ENCODE data around the gene MEP1A. TPM values are rescaled to one million over a fixed set of nuclear protein-coding genes. Genes with fewer than 3 reads are reported as not detected.

Gene MEP1A
- total RNA-seq, 4 donors from 2014 or later = 16.5 to 2,426 (median 830) TPM

DNA sequence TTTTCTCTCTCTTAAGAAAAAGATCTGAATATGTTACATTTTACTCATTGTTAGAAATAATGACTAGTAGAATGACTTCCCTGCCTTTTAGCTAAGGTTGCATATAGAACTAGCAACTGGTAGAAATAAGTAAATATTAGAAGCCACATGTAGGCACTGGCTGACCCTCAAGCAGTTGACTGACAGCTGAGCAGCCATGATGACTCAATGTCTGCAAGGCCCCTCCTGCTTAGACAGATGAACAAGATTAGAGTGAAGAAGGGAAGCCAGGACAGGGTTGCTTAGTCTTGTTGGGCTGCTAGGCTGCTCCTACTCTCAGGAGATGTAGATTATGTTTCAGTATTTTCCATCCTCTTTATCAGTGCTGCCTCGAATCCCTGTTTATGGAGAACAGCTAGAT, 6.5 kb downstream of the MEP1A start:
- H3K27me3 ChIP-seq = no peaks in the 10 kb centered on the region
- no peak overlapping the region for H3K4me3 ChIP-seq
- H3K27ac ChIP-seq = no peak overlapping the region
- no peak for DNase-seq
- no peaks in the 10 kb centered on the region for H3K9me3 ChIP-seq
- peaks cover 0 to 12% (median 0%) of the 10 kb centered on the region in 3 donors for H3K36me3 ChIP-seq
- TF ChIP-seq, protein P1, sequence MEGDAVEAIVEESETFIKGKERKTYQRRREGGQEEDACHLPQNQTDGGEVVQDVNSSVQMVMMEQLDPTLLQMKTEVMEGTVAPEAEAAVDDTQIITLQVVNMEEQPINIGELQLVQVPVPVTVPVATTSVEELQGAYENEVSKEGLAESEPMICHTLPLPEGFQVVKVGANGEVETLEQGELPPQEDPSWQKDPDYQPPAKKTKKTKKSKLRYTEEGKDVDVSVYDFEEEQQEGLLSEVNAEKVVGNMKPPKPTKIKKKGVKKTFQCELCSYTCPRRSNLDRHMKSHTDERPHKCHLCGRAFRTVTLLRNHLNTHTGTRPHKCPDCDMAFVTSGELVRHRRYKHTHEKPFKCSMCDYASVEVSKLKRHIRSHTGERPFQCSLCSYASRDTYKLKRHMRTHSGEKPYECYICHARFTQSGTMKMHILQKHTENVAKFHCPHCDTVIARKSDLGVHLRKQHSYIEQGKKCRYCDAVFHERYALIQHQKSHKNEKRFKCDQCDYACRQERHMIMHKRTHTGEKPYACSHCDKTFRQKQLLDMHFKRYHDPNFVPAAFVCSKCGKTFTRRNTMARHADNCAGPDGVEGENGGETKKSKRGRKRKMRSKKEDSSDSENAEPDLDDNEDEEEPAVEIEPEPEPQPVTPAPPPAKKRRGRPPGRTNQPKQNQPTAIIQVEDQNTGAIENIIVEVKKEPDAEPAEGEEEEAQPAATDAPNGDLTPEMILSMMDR (IDR thresholded peaks at IDR 0.05) = no peak
- TF ChIP-seq POLR2A (IDR thresholded peaks at IDR 0.05) = no peak
- no peaks in the 10 kb centered on the region for H3K4me1 ChIP-seq

- TF ChIP-seq, protein P1 (IDR thresholded peaks at IDR 0.05) = no peak
- TF ChIP-seq POLR2A (IDR thresholded peaks at IDR 0.05) = no peak
- no peak for DNase-seq
- Histone ChIP-seq H3K27me3 (no peaks in the 10 kb centered on the region), H3K36me3 (peaks cover 0 to 11% (median 0%) of the 10 kb centered on the region in 3 donors), H3K4me1 (no peaks in the 10 kb centered on the region), H3K9me3 (no peaks in the 10 kb centered on the region), H3K27ac (no peak overlapping the region), H3K4me3 (no peak overlapping the region)
Measured at GRCh38 chr6:46808806-46809205, 15.6 kb downstream of the MEP1A start.

DNA sequence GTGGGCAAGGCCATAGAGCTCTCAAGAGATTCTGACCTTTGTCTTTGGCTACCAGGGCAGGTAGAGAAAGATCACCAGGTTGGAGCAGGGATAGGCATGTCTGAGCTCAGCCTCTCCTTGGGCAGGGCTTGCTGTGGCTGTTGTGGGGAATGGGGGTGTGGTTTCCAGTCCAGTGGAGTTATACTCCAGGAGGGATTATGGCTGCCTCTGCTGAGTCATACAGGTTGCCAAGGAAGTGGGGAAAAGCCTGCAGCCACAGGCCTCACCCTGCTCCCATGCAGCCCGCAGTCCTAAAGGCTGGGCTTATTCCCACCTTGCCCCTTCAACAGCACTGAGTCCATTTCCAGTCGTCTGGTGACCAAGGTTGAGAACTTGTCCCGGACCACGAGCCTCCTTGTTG, 21.9 kb downstream of the MEP1A start:
- H3K27me3 ChIP-seq = no peaks in the 10 kb centered on the region
- H3K27ac ChIP-seq = peak overlapping the region in 2 of 4 donors; percentile 40 to 62
- H3K36me3 ChIP-seq = peaks cover 0 to 19% (median 0%) of the 10 kb centered on the region in 3 donors
- H3K9me3 ChIP-seq = no peaks in the 10 kb centered on the region
- no peak overlapping the region for H3K4me3 ChIP-seq
- DNase-seq = peak in 2 of 3 donors; percentile 72 to 80
- no peak for TF ChIP-seq POLR2A (IDR thresholded peaks at IDR 0.05)
- TF ChIP-seq, protein P1 (IDR thresholded peaks at IDR 0.05) = no peak
- peaks cover 0 to 7% (median 0%) of the 10 kb centered on the region in 4 donors for H3K4me1 ChIP-seq

DNA sequence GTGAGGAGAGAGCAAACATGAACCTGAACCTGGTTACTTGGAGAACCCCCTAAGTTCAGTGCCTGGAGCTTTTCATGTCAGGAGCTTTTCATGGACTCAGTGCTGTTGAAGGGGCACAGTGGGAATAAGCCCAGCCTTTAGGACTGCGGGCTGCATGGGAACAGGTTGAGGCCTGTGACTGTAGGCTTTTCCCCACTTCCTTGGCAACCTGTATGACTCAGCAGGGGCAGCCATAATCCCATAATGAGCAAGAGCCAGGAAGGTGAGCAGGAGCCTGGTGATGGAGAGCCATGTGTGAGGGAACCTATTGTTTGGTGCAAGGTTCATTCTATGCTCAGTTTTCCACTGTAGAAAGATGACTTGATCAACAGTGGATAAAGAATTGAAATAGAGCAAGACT, 23.4 kb downstream of the MEP1A start:
- Histone ChIP-seq H3K27me3 (no peaks in the 10 kb centered on the region), H3K9me3 (no peaks in the 10 kb centered on the region), H3K36me3 (peaks cover 0 to 11% (median 0%) of the 10 kb centered on the region in 3 donors), H3K4me3 (no peak overlapping the region), H3K4me1 (peaks cover 0 to 14% (median 0%) of the 10 kb centered on the region in 4 donors), H3K27ac (peak overlapping the region in 1 of 4 donors; percentile 16)
- no peak for DNase-seq
- TF ChIP-seq, protein P1 (IDR thresholded peaks at IDR 0.05) = no peak

DNA sequence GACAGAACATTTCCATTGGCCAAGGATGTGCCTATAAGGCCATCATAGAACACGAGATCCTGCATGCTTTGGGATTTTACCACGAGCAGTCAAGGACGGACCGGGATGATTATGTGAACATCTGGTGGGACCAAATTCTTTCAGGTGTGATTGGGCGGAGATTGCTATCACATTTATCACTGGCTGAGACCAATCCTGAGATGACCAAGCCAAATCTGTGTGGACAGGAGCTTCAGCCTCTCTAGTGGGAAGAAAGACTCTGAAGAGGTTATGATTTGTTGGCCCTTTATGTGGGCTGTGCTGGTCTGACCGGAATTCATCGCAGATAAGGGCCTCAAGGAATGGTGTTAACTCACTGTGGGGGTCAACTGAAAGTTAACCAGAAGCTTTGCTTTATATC, 26.4 kb downstream of the MEP1A start:
- Histone ChIP-seq H3K4me1 (peaks cover 0 to 22% (median 0%) of the 10 kb centered on the region in 4 donors), H3K27ac (peak overlapping the region in 2 of 4 donors; percentile 48 to 50), H3K27me3 (no peaks in the 10 kb centered on the region), H3K9me3 (no peaks in the 10 kb centered on the region), H3K4me3 (no peak overlapping the region), H3K36me3 (peaks cover 0 to 11% (median 0%) of the 10 kb centered on the region in 3 donors)
- no peak for DNase-seq
- TF ChIP-seq, protein P1 (IDR thresholded peaks at IDR 0.05) = no peak
- no peak for TF ChIP-seq POLR2A (IDR thresholded peaks at IDR 0.05)

- H3K27me3 ChIP-seq = no peaks in the 10 kb centered on the region
- H3K4me1 ChIP-seq = peaks cover 0 to 16% (median 1%) of the 10 kb centered on the region in 4 donors
- H3K9me3 ChIP-seq = no peaks in the 10 kb centered on the region
- H3K27ac ChIP-seq = peak overlapping the region in 2 of 4 donors; percentile 26 to 50
- no peak overlapping the region for H3K4me3 ChIP-seq
- H3K36me3 ChIP-seq = peaks cover 0 to 22% (median 0%) of the 10 kb centered on the region in 3 donors
- DNase-seq = no peak
- TF ChIP-seq, protein P1 (IDR thresholded peaks at IDR 0.05) = no peak
- TF ChIP-seq POLR2A (IDR thresholded peaks at IDR 0.05) = peak in 1 of 2 donors; percentile 25
Measured at GRCh38 chr6:46821458-46821881, 28.3 kb downstream of the MEP1A start.
